ENCODE results near the gene APOB.

The APOB gene

DNA sequence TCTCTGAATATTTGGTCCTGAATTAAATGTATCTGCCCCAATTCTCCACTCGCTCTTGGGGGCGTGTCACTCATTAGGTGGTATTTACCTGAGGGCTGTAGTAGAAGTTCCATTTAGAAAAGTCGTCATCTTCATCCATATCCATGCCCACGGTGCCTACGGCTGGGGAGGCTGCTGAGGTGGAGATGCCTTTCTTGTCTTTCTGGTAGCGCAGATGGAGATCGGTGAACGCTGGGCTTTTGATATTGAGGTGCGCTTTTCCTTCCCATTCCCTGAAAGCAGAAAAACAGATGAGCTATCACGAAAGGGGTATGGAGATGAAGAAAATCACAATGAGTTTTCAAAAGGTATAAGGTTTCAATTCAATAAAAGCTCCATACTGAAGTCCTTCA lies 39.7 kb downstream of the APOB start:
- DNase-seq: no peak

DNA sequence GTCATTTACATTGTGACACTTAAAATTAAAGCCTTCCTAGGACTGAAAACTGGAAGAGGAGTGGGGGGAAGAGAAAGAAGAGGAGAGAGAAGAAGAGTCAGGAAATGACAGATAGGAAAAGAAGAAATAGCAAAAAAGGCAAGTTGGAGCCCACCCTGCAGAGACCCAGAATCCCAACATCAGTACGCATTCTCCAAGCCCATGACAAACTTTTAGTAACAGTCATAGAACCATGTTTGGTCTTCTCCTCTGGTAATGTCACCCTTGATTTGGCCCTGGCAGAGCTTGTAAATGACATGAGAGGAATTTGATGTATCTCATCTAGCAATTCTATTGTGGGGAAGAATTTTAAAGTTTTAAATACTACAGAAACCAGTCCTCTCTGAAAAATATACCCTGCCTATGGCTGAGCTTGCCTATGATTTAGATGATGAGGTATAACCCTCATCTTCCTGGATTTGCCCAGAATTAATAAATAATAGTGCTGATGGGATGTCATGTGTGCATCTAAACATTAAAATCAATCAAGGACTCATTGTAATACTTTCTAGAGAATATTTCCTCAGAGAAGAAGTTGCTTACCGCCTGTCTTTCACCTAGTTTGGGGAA lies 40.2 kb downstream of the APOB start:
- DNase-seq: no peak

DNA sequence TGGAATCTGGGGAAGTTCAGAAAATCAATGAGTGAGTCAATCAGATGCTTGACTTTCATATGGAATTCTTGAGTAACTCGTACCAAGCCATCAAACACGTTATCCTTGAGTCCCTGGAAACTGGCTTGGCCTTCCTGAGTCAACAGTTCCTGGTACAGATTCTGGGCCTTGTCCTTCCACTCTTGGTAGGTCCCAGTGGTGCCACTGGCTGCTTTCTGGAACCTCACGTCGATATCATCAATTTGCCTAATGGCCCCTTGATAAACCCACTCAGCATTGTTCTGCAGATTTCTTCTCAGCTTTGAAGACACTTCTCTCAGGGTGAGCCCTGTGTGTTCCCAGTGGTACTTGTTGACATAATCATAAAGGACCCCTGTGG lies 41.1 kb downstream of the APOB start:
- DNase-seq: no peak

DNA sequence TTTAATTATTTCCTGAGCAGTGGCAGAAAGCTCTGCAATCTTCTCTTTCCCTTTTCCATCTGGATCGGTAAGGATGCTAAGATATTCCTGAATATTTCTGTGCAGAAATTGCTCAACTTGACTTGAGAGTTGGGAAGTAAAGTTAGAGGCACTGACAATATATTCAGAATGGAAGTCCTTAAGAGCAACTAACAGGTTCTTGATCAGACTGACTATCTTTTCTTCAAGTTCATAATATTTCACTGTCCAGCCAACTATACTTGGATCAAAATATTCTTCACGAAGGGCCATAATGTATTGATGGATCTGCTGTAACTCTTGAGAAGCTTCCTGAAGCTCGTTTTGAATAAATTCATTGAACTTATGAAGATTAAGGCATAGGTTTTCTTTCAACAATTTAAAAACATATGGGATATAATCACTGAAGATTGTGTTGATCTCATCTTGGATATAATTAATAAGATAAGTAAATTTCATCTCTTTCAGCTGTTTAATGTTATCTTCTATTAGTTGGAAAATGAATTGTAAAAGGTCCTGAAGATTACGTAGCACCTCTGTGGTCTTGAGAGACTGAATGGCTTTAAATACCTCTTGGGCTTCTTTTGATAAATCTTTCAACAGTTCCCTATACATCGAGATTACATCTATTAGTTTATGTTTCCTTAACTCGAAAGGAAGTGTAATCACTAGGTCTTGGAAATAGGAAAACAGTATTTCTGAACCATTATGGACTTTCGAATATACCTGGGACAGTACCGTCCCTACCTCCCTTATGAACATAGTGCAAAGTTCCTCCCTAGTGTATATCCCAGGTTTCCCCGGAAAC lies 41.7 kb downstream of the APOB start:
- no peak for DNase-seq

DNA sequence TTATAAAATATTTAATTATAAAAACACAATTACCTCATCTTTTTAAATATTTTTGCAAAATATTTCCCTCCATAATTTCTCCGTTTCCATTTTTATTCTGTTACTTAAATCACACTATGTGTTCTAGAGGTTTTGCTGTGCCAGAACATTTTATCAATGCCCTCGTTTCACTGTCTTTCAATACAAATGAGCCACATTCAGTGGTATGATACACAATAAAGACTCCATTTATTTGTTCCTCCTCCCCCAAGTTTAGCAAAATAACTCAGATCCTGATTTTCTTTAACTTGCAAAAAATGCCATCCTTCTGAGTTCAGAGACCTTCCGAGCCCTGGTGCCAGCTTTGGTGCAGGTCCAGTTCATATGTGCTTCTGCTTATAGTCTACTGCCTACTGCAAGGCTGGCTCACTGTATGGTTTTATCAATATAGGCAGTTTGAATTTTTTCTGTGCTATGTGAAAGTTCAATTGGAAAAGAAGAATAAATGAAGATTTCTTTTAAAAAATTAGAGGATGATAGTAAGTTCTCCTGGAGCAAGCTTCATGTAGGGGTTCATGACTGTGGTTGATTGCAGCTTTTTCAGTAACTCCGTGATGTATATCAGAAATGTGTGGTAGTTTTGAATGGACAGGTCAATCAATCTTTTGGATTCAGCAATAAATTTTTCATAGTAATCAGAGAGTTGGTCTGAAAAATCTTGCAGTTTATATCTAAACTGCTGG lies 42.5 kb downstream of the APOB start:
- DNase-seq: no peak

DNA sequence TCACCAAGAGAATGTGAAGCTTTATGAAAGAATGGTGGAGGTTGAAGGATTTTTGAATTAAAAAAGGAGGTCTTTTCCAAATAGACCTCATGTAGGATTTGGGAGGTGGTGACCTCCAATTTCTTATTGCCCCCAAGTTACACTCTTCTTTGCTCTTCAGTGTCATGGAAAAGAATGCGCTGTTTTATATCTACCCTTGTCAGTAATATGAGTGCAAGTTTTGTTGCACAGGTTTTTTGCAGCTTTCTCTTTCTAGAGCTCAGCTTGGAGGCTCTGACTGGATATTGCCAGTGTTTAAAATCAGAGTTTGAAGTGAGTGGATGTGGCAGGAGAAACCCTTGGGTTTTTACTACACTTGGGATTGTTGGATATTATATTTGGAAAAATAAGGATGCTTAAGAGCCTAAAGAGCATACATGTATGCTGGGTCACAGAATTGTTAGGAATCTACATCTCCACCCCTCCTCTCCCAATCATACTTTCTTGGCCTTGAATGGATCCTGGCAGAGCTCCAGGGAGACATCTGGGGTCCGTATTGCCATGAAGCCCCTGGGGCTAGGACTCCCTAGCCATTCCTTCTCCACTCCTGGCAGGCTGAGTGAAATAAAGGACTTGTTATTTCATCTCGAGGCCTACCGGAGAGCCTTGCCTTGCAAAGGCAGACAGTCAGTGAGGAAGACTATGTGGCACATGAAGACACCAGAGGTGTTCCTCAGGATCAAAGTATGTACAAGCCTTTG lies 43.8 kb downstream of the APOB start:
- DNase-seq: no peak

DNA sequence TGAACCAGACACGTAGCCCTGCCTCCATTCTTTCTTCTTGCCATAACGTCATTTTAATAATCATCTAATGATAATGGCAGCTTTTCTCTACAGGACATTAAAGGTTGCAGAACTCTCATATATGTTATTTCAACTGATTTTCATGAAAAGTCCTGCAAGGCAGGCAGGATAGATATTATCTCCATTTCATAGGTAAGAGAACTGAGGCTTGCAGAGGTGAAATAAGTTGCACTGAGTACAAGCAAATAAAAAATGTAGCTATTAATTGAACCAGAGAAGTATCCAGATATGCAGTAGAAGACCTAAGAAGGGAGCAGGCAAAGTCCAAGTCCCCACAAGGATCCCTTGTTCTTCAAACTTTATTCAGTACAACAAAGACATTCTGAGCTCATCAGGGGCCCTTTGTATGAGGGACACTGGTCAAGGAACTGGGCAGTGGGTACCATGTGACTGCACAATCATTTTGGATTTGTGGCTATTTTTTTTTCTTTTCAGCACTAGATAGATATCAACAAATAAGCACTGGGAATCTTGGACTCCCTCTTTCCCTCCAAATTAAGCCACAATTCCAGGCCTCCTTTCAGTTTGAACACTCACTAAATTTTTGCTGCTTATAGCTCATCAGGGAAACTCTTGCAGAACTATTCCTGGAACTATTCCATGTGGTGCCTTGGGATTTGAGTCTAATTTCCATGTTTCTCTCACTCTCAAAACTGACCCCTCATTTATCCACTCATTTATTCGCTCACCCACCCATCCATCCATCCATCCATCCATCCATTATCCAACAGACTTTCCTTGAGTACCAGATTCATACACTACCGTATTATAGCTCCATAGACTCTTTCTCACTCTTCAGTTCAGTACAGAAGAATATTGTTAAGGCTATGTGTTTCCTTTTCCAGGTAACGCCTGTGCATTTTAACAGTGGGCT lies 44.6 kb downstream of the APOB start:
- no peak for DNase-seq

DNA sequence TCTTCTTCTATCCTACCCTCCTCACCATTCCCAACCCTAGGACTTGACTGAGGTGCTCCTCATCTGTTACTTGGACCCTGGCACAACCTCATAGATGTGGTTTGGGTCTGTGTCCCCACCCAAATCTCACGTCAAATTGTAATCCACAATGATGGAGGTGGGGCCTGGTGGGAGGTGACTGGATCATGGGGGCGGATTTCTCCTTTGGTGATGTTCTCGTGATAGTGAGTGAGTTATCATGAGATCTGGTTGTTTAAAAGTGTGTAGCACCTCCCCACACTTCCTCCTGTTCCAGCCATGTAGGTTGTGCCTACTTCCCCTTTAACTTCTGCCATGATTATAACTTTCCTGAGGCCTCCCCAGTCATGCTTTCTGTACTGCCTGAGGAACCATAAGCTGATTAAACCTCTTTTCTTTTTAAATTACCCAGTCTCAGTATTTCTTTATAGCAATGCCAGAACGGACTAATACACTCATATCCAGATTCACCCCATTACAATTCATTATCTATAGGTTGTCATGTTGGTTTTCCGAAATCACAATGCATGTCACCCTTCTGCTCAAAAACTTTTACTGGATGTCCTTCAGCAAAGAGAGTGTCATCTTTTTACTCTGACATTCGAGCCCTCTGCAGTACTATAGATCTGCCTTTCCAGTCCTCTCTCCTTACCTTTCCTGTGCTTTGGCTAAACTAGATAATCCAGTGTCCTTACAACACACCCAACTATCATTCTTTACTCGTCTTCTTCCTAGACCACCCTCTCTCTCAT lies 45.7 kb downstream of the APOB start:
- no peak for DNase-seq

DNA sequence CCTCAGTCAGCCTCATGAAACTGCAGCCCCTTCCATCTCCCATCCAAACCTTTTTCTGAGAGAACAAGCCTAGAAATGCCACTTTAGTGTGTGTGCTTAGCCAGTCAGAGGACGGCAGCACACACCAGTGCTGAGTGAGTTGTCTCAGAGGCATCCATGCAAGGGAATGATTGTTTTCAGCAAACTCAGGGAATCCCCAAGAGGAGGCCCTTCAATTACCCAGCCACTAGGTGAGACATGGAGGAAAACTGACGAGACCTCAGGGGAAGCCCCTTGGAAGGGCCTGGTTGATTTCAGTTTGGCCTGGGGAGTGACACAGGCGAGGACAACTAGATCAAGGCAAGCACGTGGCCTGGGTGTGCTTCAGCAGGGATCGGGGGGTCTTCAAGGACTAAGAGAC lies 49.7 kb downstream of the APOB start:
- DNase-seq: no peak

DNA sequence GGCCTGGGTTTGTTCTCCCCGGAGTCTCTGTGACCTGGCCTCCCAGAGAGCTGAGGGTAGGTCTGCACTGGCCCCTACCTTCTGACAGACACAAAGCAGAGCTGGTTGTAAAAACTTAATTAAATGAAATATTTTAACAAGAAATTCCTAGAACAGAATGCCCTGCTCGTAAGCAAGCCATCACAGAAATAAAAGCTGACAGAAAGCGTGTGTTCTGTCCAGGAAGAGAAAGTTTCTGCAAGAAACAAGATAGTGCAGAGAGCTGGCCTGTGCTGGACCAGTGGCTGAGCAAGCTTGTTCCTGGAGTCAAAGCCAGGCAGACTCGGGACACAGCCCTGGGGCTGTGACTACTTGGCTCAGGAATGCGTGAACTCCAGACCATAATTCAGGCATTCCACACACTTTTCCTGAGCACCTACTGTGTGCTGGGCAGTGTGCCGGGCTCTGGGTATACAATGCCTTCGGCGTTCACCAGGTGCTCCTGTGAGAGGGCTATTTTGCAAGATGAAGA lies 51.6 kb downstream of the APOB start:
- DNase-seq: no peak

DNA sequence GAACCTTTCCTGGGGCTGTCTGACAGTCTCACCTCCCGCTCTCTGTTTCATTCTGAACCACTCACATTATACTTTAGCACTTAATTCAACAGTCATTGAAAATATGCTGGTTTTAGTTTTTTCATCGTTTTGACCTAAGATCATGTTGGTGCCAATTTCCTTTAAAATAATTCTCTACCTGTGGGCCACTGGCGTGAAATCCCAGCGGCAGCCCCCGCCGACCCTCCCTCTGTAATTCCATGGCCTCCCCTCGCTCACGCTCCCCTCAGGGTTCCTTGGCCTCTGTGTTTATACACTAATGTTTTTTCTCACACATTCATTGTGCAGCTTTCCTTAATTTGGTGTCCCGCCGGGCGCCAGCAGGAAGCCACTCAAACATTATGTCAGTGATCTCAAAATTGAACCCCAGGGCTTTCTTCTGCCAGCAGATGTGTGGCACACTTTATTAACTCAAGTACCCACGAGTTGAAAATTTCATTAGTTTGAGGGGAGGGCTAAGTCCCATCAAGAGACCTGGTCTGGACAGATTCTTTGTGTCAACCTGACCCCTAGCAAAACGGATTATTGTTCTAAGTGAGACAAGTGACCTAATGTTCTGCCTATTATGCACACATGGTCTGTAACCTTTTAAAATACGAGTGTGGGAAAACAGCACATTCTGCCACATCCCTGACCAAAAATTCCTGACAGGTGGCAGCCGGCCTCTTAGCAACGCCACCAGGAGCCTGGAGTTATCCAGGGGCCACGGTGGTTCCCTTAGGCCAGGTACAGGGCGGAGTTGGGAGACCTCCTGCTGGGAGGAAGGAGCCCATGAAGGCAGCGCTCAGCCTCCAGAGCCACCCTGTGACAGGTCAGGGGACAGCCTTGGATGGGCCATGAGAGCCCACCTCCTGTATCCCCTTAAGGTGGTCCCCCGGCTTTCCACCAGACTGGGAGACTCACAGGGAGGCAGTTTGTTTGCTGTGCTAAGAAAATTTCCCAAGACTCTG lies 53.1 kb downstream of the APOB start:
- no peak for DNase-seq

DNA sequence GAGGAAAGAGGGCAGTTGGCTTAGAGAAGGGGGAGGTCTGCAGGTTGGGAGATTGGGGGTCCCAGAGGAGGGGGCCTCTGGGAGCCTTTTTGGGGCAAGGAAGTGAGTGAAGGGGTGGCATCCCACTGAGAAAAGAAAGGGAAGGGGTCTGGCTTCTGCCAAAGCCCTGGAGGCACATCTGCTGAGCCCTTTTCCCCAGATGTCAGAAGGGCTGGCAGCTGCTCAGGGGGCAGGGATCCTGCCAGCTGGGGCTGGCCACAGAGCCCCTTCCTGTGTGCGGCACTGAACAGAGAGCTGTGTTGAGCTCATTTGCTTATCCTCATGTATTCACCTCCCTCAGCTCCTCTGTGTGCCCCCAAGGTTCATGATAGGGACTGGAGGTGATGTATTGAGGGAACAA lies 54.5 kb downstream of the APOB start:
- no peak for DNase-seq

DNA sequence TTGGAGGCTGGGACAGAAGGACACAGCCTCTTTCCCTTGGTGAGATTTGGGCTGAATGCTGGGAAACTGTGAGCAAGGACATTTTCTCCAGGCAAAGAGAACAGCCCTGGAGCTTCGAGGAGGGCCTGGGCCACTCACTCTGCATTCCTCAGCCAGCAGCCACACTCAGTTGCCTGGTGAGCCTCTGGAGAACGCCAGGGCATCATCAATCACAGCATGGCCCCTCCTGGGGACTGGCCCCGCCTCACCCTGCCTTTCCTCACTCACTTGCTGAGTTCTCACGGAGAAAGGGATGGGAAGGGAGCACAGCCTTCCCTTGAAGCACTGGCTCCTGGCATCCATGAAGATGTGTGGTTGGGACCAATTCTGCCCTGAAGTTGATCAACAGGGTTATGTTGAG lies 55.0 kb downstream of the APOB start:
- no peak for DNase-seq

DNA sequence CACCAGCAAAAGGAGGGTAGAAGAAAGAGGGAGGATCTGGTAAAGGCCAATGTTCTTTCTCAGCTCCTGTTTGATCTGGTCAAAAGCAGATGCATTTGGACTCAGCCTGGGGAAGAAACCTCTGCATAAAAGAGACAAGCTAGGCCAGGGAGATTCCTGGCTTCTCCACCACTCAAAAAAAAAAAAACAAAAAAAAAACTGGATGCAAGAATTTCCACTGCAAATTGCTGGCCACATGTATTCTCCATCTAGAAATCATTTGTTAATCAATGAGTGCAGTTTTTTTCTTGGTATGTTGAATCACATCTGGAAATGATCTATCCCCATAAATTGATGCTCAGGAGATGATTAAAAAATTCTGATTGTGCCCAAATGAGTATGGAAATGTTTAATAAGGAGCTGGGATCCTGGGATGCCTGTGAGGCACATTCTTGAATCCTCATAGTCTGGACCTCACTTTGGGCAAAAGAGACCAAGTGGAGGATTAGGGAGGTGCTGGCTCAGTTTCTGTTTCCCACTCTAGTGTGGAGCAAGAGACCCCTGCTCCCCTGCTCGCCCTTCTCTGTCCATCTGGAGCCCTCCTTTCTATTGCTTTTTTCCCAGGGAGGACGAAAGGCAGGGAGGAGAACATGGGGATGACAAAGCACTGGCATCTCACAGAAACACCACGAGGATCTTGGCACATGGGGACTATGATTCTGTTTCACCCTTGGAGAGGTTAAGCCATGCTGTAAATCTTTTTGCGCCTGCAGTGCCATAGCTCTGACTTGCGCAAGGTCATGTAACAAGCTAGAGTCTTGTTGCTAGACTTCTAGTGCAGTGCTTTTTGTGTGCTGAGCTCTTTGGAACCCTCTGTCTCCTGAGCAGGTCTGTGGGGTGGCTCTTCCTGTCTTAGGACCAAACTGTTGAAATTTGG lies 57.6 kb downstream of the APOB start:
- DNase-seq: no peak

DNA sequence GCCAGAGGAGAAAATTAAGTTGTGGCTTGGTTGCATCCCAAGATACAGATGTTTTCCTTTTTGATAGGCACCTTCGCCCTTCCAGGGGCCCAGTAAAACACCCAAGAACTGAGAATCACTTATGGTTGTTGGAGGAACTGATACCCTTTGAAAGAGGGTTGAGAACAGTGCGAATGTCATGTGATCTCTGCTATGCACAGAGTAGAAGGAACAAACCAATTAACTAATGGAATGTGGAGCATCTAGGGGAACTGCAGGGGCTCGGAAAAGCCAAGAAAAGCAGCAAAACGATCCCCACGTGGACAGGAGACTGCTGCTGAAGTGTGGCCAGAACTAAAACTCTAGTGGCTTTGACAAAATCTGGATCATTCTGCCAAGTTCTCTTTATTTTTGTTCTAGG lies 58.8 kb downstream of the APOB start:
- DNase-seq: no peak

DNA sequence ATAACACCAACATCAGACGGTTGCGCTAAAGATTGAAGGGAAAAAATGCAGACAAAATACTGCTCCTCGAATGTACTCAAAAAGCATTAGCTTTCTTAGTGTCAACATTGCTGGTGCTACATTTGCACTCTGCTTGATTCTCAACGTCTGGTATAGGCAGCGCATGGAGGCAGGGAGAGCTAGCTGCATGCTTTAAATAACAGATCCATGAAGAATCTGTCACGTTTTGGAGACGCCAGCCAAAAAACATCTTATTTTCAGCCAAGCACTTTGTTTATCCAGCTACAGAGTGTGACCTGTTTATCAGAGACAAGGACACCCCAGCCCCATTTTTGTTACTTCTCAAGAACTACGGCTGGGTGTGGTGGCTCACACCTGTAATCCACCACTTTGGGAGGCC lies 59.5 kb downstream of the APOB start:
- DNase-seq: no peak

DNA sequence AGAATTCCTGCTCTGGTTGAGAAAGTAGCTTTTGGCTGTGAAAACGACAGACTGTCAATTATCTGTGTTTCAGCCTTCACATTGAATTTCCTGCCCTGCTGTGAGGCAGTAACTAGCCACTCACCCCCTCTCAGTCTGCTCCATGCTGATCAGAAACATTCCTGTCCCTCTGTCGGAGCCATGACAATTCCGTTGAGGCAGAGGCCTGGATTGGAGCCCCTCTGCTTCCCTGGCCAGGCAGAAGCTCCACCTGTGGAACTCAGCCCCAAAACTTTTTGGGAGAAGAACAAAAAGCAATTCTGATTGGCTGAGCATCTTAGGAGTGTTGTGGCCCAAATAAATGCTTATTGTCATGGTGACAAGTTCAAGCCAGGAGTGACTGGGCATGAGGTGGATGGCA lies 60.0 kb downstream of the APOB start:
- DNase-seq: no peak

DNA sequence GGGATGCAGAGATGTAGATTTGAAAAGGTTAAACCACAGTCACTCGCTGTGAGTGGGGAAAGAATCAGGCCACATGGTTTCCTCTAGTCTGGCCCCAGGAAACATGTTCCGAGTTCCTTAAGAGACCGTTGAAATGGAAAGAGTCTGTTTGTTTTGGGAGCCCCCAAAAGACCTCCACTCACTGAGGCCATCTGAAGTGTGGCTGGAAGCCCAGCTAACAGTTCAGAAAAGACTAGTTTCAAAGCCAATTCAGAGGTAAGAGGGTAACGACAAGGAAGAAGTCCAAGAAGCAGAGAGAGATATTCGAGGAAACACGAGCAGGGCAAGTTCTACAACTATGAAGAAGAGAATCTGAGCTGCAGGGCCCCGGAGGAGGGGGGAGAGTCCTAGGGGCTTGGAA lies 61.0 kb downstream of the APOB start:
- DNase-seq: no peak

Data from NCI-H187 treated with DMSO at 0.1 percent for 48 hours (cell line).